Measurements from ENCODE around the gene GUCY2D.
A peak's percentile ranks its signal among the peaks of the same experiment; 100 is the strongest.

GUCY2D gene

GRCh38 chr17:8041249-8041928 lies 39.0 kb downstream of the GUCY2D start:
- peak; percentile 47 for TF ChIP-seq CTCF (IDR thresholded peaks at IDR 0.05; ENCODE audit: control extremely low read depth, extremely low read depth, low read depth, missing control alignments)
- CTCF ChIA-PET: interaction anchor here (0.6 to 4.5 kb wide), 41 partner anchors 8 to 297 kb away, joined by 3 to 40 read pairs (median 5); partner anchors contain the start of genes KCNAB3, KDM6B and RNF227
- POLR2A ChIA-PET: no interaction called here
- DNase-seq (ENCODE audit: extremely low spot score): peak; percentile 65

GRCh38 chr17:8041979-8042378 lies 39.6 kb downstream of the GUCY2D start:
- CTCF ChIA-PET: interaction anchor here (0.6 to 4.5 kb wide), 40 partner anchors 7 to 298 kb away, joined by 3 to 40 read pairs (median 5); partner anchors contain the start of genes KCNAB3, KDM6B and RNF227
- no peak for TF ChIP-seq CTCF (IDR thresholded peaks at IDR 0.05; ENCODE audit: control extremely low read depth, extremely low read depth, low read depth, missing control alignments)
- POLR2A ChIA-PET: no interaction called here
- no peak for DNase-seq (ENCODE audit: extremely low spot score)

- CTCF ChIA-PET: interaction anchor here (1.1 to 2.5 kb wide), 4 partner anchors 12 to 329 kb away, joined by 3 to 13 read pairs (median 6); no protein-coding TSS in a partner anchor
- POLR2A ChIA-PET: no interaction called here
- no peak for TF ChIP-seq CTCF (IDR thresholded peaks at IDR 0.05; ENCODE audit: control extremely low read depth, extremely low read depth, low read depth, missing control alignments)
- no peak for DNase-seq (ENCODE audit: extremely low spot score)
Measured at GRCh38 chr17:8044819-8045810, 42.7 kb downstream of the GUCY2D start.

GRCh38 chr17:8046306-8046928 lies 44.0 kb downstream of the GUCY2D start:
- DNase-seq (ENCODE audit: extremely low spot score): no peak
- CTCF ChIA-PET: interaction anchor here (1.1 to 2.5 kb wide), 5 partner anchors 11 to 330 kb away, joined by 3 to 13 read pairs (median 5); no protein-coding TSS in a partner anchor
- POLR2A ChIA-PET: no interaction called here
- TF ChIP-seq CTCF (IDR thresholded peaks at IDR 0.05; ENCODE audit: control extremely low read depth, extremely low read depth, low read depth, missing control alignments): no peak

- POLR2A ChIA-PET: no interaction called here
- TF ChIP-seq CTCF (IDR thresholded peaks at IDR 0.05; ENCODE audit: control extremely low read depth, extremely low read depth, low read depth, missing control alignments): no peak
- CTCF ChIA-PET: interaction anchor here (0.8 to 2.5 kb wide), 6 partner anchors 10 to 59 kb away, joined by 4 to 13 read pairs (median 5); no protein-coding TSS in a partner anchor
- no peak for DNase-seq (ENCODE audit: extremely low spot score)
Measured at GRCh38 chr17:8046929-8047768, 44.7 kb downstream of the GUCY2D start.
